ENCODE results near the gene GPR152. TPM values are rescaled to one million over a fixed set of nuclear protein-coding genes. Genes with fewer than 3 reads are reported as not detected.

The GPR152 gene
- total and polyA plus RNA-seq, 2 donors (not counting 3 experiments of a cell fraction or from before 2014, with no cell fraction given): not detected

GRCh38 chr11:67429722-67430121 lies 22.8 kb downstream of the GPR152 start:
- Histone ChIP-seq H3K4me1 (ENCODE audit: control insufficient read depth, extremely low read depth, insufficient read depth, low read length) (no peaks in the 10 kb centered on the region), H4K20me1 (replicated peaks; ENCODE audit: control insufficient read depth, extremely low read depth, insufficient read depth, low read length) (no peaks in the 10 kb centered on the region), H3K4me3 (replicated peaks in 1 of 3; ENCODE audit: insufficient read depth in 1 of 3, low read depth in 1 of 3, low read length in 3 of 3) (no peak overlapping the region), H3K9ac (replicated peaks; ENCODE audit: extremely low read depth, insufficient read depth, low read length) (no peak overlapping the region), H3K4me2 (ENCODE audit: insufficient read depth, low read length) (no peak overlapping the region), H3K27me3 (ENCODE audit: control insufficient read depth in 2 of 2, insufficient read depth in 2 of 2, low read length in 2 of 2) (no peaks in the 10 kb centered on the region), H3K79me2 (ENCODE audit: control insufficient read depth, insufficient read depth, low read length) (peaks cover 10% of the 10 kb centered on the region), H3K27ac (ENCODE audit: insufficient read depth, low read depth, low read length) (no peak overlapping the region), H3K36me3 (ENCODE audit: control insufficient read depth in 2 of 2, extremely low read depth in 1 of 2, insufficient read depth in 2 of 2, low read length in 2 of 2) (peaks cover 0 to 26% of the 10 kb centered on the region in 2 experiments), H2AFZ (ENCODE audit: low read depth, low read length) (no peak overlapping the region), H3K9me1 (replicated peaks; ENCODE audit: control insufficient read depth, extremely low read depth, insufficient read depth, low read length) (no peaks in the 10 kb centered on the region), H3K9me3 (replicated peaks; ENCODE audit: control insufficient read depth, insufficient read depth, low read length) (no peaks in the 10 kb centered on the region)
- TF ChIP-seq JUN (IDR thresholded peaks at IDR 0.05; ENCODE audit: borderline replicate concordance, insufficient read depth, insufficient read length, low read depth) (no peak), FOS (IDR thresholded peaks at IDR 0.05; ENCODE audit: borderline replicate concordance, insufficient read depth, low read length) (no peak), POLR2AphosphoS5 (IDR thresholded peaks at IDR 0.05; ENCODE audit: insufficient read depth, low read depth, low read length) (no peak), GATA2 (IDR thresholded peaks at IDR 0.05; ENCODE audit: insufficient read depth, insufficient read length, low read depth, low read length) (no peak), EZH2 (IDR thresholded peaks at IDR 0.05; ENCODE audit: borderline replicate concordance, low read depth, low read length, severe bottlenecking) (no peak), POLR2A (IDR thresholded peaks at IDR 0.05; ENCODE audit: low read depth, low read length) (no peak)
- TF ChIP-seq, protein P1, sequence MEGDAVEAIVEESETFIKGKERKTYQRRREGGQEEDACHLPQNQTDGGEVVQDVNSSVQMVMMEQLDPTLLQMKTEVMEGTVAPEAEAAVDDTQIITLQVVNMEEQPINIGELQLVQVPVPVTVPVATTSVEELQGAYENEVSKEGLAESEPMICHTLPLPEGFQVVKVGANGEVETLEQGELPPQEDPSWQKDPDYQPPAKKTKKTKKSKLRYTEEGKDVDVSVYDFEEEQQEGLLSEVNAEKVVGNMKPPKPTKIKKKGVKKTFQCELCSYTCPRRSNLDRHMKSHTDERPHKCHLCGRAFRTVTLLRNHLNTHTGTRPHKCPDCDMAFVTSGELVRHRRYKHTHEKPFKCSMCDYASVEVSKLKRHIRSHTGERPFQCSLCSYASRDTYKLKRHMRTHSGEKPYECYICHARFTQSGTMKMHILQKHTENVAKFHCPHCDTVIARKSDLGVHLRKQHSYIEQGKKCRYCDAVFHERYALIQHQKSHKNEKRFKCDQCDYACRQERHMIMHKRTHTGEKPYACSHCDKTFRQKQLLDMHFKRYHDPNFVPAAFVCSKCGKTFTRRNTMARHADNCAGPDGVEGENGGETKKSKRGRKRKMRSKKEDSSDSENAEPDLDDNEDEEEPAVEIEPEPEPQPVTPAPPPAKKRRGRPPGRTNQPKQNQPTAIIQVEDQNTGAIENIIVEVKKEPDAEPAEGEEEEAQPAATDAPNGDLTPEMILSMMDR (IDR thresholded peaks at IDR 0.05; ENCODE audit: extremely low read depth in 1 of 2, insufficient read depth in 1 of 2, low read depth in 1 of 2, low read length in 2 of 2): no peak
- TF ChIP-seq, protein P2, sequence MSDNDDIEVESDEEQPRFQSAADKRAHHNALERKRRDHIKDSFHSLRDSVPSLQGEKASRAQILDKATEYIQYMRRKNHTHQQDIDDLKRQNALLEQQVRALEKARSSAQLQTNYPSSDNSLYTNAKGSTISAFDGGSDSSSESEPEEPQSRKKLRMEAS (IDR thresholded peaks at IDR 0.05; ENCODE audit: insufficient read depth, insufficient read length): no peak
- POLR2A ChIA-PET: no interaction called here
- dilution Hi-C loops (cut with MboI; ENCODE audit: extremely low pct_ligation_motif_present, low sequenced_read_pairs): no loop called here
- no TSS peak for BruUV-seq (replicated peaks)
- DNase-seq (ENCODE audit: low read depth, low spot score): no peak
- peak; percentile 26 for FAIRE-seq
- CTCF ChIA-PET: no interaction called here
- intact Hi-C loops (cut with micrococcal nuclease): loop anchor here (2.0 kb wide), 1 partner anchor 39 kb away; the partner anchor contains the start of gene TMEM134

Measured in endothelial cell of umbilical vein (primary cell).